HepG2 (cell line): ENCODE results near the gene DSTN. TPM values are rescaled to one million over a fixed set of nuclear protein-coding genes. Genes with fewer than 3 reads are reported as not detected.

Experiments
- BCL6 ChIP-seq: IDR thresholded peaks from 2 replicates; pipeline ENCODE4 v1.6.1; 2016; ENCODE audit warnings: missing genetic modification reagents, missing compliant biosample characterization
- CREM ChIP-seq, 2 experiments: sonication (generic) in 1 of 2; formaldehyde crosslinking in 1 of 2; IDR thresholded peaks; 2 replicates each; pipeline versions ENCODE4 v1.4.0 to v1.6.1; 2016 to 2020; ENCODE audit warnings: antibody characterized with exemption in 1 of 2, mild to moderate bottlenecking in 1 of 2, missing genetic modification reagents in 1 of 2
- ELF3 ChIP-seq: IDR thresholded peaks from 2 replicates; pipeline ENCODE4 v1.6.1; 2016; ENCODE audit warnings: missing genetic modification reagents, missing compliant biosample characterization
- ERF ChIP-seq: IDR thresholded peaks from 2 replicates; pipeline ENCODE4 v1.6.1; 2018; ENCODE audit warnings: missing biosample characterization, missing genetic modification reagents
- MYC ChIP-seq: sonication (generic); formaldehyde crosslinking; IDR thresholded peaks from 2 replicates; pipeline ENCODE4 v1.9.0; 2021; ENCODE audit warnings: missing genetic modification reagents, borderline replicate concordance
- MZF1 ChIP-seq: sonication (generic); formaldehyde crosslinking; IDR thresholded peaks from 2 replicates; pipeline ENCODE4 v1.8.1; 2023; ENCODE audit warnings: mild to moderate bottlenecking, missing genetic modification reagents, borderline replicate concordance
- NCOA2 ChIP-seq: sonication (generic); formaldehyde crosslinking; IDR thresholded peaks from 2 replicates; pipeline ENCODE4 v1.8.0; 2022; ENCODE audit warnings: inconsistent platforms
- NR2F2 ChIP-seq: IDR thresholded peaks from 2 replicates; pipeline ENCODE4 v1.6.1; 2012; ENCODE audit warnings: low read depth, inconsistent platforms, borderline replicate concordance
- RBAK ChIP-seq: sonication (generic); formaldehyde crosslinking; IDR thresholded peaks from 2 replicates; pipeline ENCODE4 v1.5.1; 2020; ENCODE audit warnings: mild to moderate bottlenecking, missing genetic modification reagents
- RBM22 ChIP-seq: fragments of 200-400 bp; formaldehyde crosslinking; optimal IDR thresholded peaks from 2 replicates; pipeline ENCODE3; 2017; ENCODE audit warnings: mild to moderate bottlenecking, low read length, moderate library complexity
- RNF2 ChIP-seq: fragments of 450-650 bp; conservative IDR thresholded peaks from 2 replicates; pipeline ENCODE4 v1.6.1; 2016; ENCODE audit warnings: low read depth
- SAP130 ChIP-seq: IDR thresholded peaks from 2 replicates; pipeline ENCODE4 v1.6.1; 2016; ENCODE audit warnings: low read depth
- SETDB1 ChIP-seq: sonication (generic); formaldehyde crosslinking; IDR thresholded peaks from 2 replicates; pipeline ENCODE4 v1.5.1; 2020; ENCODE audit warnings: missing genetic modification reagents, mild to moderate bottlenecking, borderline replicate concordance
- SMC3 ChIP-seq: IDR thresholded peaks from 2 replicates; pipeline ENCODE4 v1.6.1; 2011; ENCODE audit warnings: low read length, improper control_type of control experiment
- STAG1 ChIP-seq: sonication (generic); formaldehyde crosslinking; IDR thresholded peaks from 2 replicates; pipeline ENCODE4 v1.4.0; 2020; ENCODE audit warnings: missing genetic modification reagents
- STAT5B ChIP-seq: sonication (generic); formaldehyde crosslinking; IDR thresholded peaks from 2 replicates; pipeline ENCODE4 v1.4.0; 2020; ENCODE audit warnings: missing genetic modification reagents
- WIZ ChIP-seq: sonication (generic); formaldehyde crosslinking; IDR thresholded peaks from 2 replicates; pipeline ENCODE4 v1.5.1; 2020; ENCODE audit warnings: mild to moderate bottlenecking, missing genetic modification reagents
- ZNF138 ChIP-seq: sonication (generic); formaldehyde crosslinking; IDR thresholded peaks from 2 replicates; pipeline ENCODE4 v1.5.0; 2020; ENCODE audit warnings: mild to moderate bottlenecking, low read depth, missing genetic modification reagents
- ZNF510 ChIP-seq: sonication (generic); formaldehyde crosslinking; IDR thresholded peaks from 2 replicates; pipeline ENCODE4 v1.4.0; 2020; ENCODE audit warnings: low read depth, mild to moderate bottlenecking, missing genetic modification reagents
- ZNF546 ChIP-seq: sonication (generic); formaldehyde crosslinking; conservative IDR thresholded peaks from 2 replicates; pipeline ENCODE4 v1.8.1; 2023; ENCODE audit warnings: mild to moderate bottlenecking, missing genetic modification reagents
- ZNF652 ChIP-seq: IDR thresholded peaks from 2 replicates; pipeline ENCODE4 v1.6.1; 2016; ENCODE audit warnings: low read depth, borderline replicate concordance
- ZSCAN30 ChIP-seq: sonication (generic); formaldehyde crosslinking; IDR thresholded peaks from 2 replicates; pipeline ENCODE4 v1.5.0; 2020; ENCODE audit warnings: mild to moderate bottlenecking, missing genetic modification reagents
- polyA plus RNA-seq, 8 experiments: library from polyadenylated mRNA; depleted of rRNA in 3 of 8; stranded (reverse) in 7 of 8; unstranded in 1 of 8; fragments of >200 nt; fragmentation: Illumina TruSeq in 4 of 8; extraction: Trizol in 4 of 8; gene quantifications; 2 replicates each; pipeline versions ENCODE4 v1.2.1 to v1.2.3, GENCODE V29; 2011 to 2016; ENCODE audit warnings: low read depth in 4 of 8, missing spikeins in 1 of 8, mixed read lengths in 1 of 8; ENCODE audit not compliant: insufficient read depth in 1 of 8
- total RNA-seq, 5 experiments: library from RNA; depleted of rRNA; stranded (reverse); fragments of >200 nt; fragmentation: Illumina TruSeq; extraction: Trizol; gene quantifications; 2 replicates each; pipeline ENCODE4 v1.2.3, GENCODE V29; 2016; ENCODE audit warnings: low read depth in 1 of 5
- TF ChIP-seq, protein P1 (sequence below): sonication (generic); formaldehyde crosslinking; IDR thresholded peaks from 2 replicates; pipeline ENCODE4 v1.8.0; 2022; ENCODE audit warnings: missing genetic modification reagents, mild to moderate bottlenecking, inconsistent platforms, borderline replicate concordance
- TF ChIP-seq, protein P2 (sequence below): sonication (generic); formaldehyde crosslinking; IDR thresholded peaks from 2 replicates; pipeline ENCODE4 v1.9.0; 2022; ENCODE audit warnings: low read depth, missing genetic modification reagents

DSTN gene
- total and polyA plus RNA-seq, 2 of the 13 experiments (the other 11 are each of a cell fraction or from before 2014, with no cell fraction given), result 27.6 to 106 TPM

DNA sequence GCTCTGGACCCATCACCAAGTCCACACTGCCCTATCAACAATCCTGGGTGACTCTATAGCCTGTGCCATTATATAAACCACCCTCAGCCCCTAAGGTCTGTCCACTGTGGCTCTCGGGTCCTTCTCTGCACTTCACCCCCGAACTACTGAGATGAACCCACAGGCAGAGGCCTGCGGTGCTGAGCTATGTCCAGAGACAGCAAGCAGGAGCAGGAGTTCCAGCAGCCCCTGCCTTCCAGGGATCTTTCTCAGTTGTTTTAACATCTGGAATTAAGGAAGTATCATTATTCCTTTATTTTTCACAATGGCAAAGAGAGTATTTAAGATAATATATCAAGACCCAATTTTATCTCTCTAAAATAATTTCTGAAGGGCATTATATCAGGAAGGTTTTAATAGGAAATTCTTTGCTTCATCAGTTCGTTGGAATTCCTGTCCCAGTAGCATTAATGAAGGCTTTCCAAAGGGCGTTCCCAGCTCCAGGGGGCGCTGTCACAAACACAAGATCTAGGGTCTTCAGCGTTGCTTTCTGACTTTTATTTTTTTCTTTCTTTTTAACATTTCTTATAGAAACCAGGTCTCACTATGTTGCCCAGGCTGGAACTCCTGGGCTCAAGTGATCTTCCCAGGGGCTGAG lies 84.9 kb downstream of the DSTN start (continued):
- TF ChIP-seq, protein P1, sequence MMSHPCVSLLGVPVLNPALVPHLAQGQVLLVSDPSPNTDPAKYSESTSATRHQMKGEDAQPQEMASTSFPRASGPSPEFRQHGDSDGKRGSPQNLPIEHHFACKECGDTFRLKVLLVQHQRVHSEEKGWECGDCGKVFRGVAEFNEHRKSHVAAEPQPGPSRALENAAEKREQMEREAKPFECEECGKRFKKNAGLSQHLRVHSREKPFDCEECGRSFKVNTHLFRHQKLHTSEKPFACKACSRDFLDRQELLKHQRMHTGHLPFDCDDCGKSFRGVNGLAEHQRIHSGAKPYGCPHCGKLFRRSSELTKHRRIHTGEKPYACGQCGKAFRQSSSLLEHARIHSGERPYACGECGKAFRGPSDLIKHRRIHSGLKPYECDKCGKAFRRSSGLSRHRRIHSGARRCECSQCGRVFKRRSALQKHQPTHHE (CRISPR knock-in tag), result no peak
- TF ChIP-seq ERF (no peak), ZNF546 (CRISPR knock-in tag) (no peak), CREM (IDR thresholded peaks at IDR 0.05) (no peak), CREM (CRISPR knock-in tag; IDR thresholded peaks at IDR 0.05) (no peak), WIZ (CRISPR knock-in tag) (no peak), ZSCAN30 (CRISPR knock-in tag) (no peak), RBM22 (peak; percentile 10), STAT5B (CRISPR knock-in tag) (no peak), NCOA2 (no peak), MYC (CRISPR knock-in tag) (no peak), ZNF138 (no peak), SAP130 (CRISPR knock-in tag) (no peak), BCL6 (0 out of 2 replicates have a peak, but pooled peaks have one; percentile 20), NR2F2 (no peak), ZNF652 (CRISPR knock-in tag) (peak; percentile 10; the same call in 1 of the 2 replicates), STAG1 (CRISPR knock-in tag) (peak; percentile 64), SMC3 (peak; percentile 76), RNF2 (no peak), MZF1 (CRISPR knock-in tag) (no peak), RBAK (no peak), ELF3 (CRISPR knock-in tag) (0 out of 2 replicates have a peak, but pooled peaks have one; percentile 20), ZNF510 (CRISPR knock-in tag) (no peak), SETDB1 (CRISPR knock-in tag) (no peak)
- TF ChIP-seq, protein P2, sequence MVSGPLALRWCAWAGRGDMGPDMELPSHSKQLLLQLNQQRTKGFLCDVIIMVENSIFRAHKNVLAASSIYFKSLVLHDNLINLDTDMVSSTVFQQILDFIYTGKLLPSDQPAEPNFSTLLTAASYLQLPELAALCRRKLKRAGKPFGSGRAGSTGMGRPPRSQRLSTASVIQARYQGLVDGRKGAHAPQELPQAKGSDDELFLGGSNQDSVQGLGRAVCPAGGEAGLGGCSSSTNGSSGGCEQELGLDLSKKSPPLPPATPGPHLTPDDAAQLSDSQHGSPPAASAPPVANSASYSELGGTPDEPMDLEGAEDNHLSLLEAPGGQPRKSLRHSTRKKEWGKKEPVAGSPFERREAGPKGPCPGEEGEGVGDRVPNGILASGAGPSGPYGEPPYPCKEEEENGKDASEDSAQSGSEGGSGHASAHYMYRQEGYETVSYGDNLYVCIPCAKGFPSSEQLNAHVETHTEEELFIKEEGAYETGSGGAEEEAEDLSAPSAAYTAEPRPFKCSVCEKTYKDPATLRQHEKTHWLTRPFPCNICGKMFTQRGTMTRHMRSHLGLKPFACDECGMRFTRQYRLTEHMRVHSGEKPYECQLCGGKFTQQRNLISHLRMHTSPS (CRISPR knock-in tag), result no peak
- TF ChIP-seq, all 625 proteins: peak for 12
